Esophagus muscularis mucosa (tissue), 4 donors: ENCODE results near the gene SELENOO. TPM values are rescaled to one million over a fixed set of nuclear protein-coding genes. Genes with fewer than 3 reads are reported as not detected.

Source experiments
- DNase-seq: peaks from one replicate; pipeline ENCODE4 v3.0.0-alpha.2; 2017; ENCODE audit errors: extremely low spot score
- H3K27ac ChIP-seq, 4 donors: fragments of 200-600 bp; sonication (generic); replicated peaks in 1 of 4; 1 replicate in 3 of 4; 2 replicates in 1 of 4; pipeline ENCODE4 v1.5.1; 2016 to 2019; ENCODE audit warnings: mild to moderate bottlenecking in 1 of 4
- H3K27me3 ChIP-seq, 4 donors: fragments of 200-600 bp; sonication (generic); one replicate each; pipeline versions ENCODE4 v1.5.1 to v1.6.0; 2016 to 2019
- H3K36me3 ChIP-seq, 4 donors: fragments of 200-600 bp; sonication (generic); one replicate each; pipeline ENCODE4 v1.5.1; 2016 to 2019
- H3K4me1 ChIP-seq, 4 donors: fragments of 200-600 bp; sonication (generic); one replicate each; pipeline ENCODE4 v1.5.1; 2016 to 2019
- H3K4me3 ChIP-seq, 4 donors: fragments of 200-600 bp; sonication (generic); 1 replicate in 2 of 4; 2 replicates in 2 of 4; pipeline ENCODE4 v1.5.1; 2016 to 2019; ENCODE audit warnings: mild to moderate bottlenecking in 4 of 4, moderate library complexity in 1 of 4
- H3K9me3 ChIP-seq, 4 donors: fragments of 200-600 bp; sonication (generic); 1 replicate in 3 of 4; 2 replicates in 1 of 4; pipeline ENCODE4 v1.5.1; 2016 to 2019
- EP300 ChIP-seq: sonication (generic); formaldehyde crosslinking; IDR thresholded peaks from one replicate; pipeline ENCODE4 v1.6.1; 2017; ENCODE audit warnings: antibody characterized with exemption
- POLR2A ChIP-seq: fragments of 450-650 bp; IDR thresholded peaks from one replicate; pipeline ENCODE4 v1.6.1; 2017; ENCODE audit warnings: antibody characterized with exemption, moderate library complexity, mild to moderate bottlenecking, low read depth
- POLR2AphosphoS5 ChIP-seq, 2 donors: sonication (generic); formaldehyde crosslinking; IDR thresholded peaks; one replicate each; pipeline ENCODE4 v1.6.1; 2017; ENCODE audit warnings: antibody characterized with exemption in 2 of 2
- WGBS: methylation state at CpG from one replicate; pipeline ENCODE4 v1.1.5; 2018; 5-methylcytosine and 5-hydroxymethylcytosine counted together
- intact Hi-C: fragments of 100-400 bp; cut with DNase I; formaldehyde crosslinking; loops from one replicate; pipeline ENCODE4 v1.15.1; 2023
- total RNA-seq, 4 donors: library from RNA; depleted of rRNA; stranded (reverse); fragments of >200 nt; gene quantifications; one replicate each; pipeline versions ENCODE4 v1.1.0 to v1.2.1, GENCODE V29; 2016
- TF ChIP-seq, protein P1 (sequence below), 3 experiments: fragments of 200-600 bp in 2 of 3; fragments of 450-650 bp in 1 of 3; sonication (generic) in 2 of 3; IDR thresholded peaks; one replicate each; pipeline ENCODE4 v1.5.1; 2017 to 2019; ENCODE audit warnings: antibody characterized with exemption in 3 of 3, mild to moderate bottlenecking in 2 of 3, moderate library complexity in 1 of 3

Gene SELENOO
- total RNA-seq, 4 donors from 2014 or later, result 22.4 to 41.0 (median 23.0) TPM

DNA sequence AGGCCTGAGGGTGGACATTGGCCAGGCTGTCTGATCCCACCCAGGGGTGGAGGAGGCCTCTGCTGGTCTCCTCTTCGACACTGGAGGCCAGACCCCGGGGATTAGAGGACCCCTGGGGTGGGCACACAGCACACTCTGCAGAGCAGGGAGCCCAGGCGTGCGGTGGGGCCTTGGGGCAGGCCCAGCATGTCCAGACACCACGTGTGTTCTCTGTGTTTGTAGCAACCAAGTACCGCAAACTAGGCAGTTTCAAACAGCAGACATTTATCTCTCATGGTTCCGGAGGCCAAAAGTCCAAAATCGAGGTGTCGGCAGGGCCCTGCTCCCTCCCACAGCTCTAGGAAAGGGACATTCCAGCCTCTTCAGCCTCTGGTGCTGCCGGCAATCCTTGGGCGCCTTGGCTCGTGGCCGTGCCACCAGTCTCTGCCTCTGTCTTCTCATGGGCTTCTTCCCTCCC lies 28.8 kb upstream of the SELENOO start:
- DNase-seq, result no peak
- peaks cover 3 to 78% (median 9%) of the 10 kb centered on the region in 4 donors for H3K27me3 ChIP-seq
- H3K36me3 ChIP-seq, result no peaks in the 10 kb centered on the region
- no peak overlapping the region for H3K27ac ChIP-seq
- WGBS, result 76% methylated on average over 11 of the region's 13 CpGs
- intact Hi-C loops, result no loop called here
- TF ChIP-seq POLR2AphosphoS5 (IDR thresholded peaks at IDR 0.05) (no peak), EP300 (no peak), POLR2A (no peak)
- TF ChIP-seq, protein P1, sequence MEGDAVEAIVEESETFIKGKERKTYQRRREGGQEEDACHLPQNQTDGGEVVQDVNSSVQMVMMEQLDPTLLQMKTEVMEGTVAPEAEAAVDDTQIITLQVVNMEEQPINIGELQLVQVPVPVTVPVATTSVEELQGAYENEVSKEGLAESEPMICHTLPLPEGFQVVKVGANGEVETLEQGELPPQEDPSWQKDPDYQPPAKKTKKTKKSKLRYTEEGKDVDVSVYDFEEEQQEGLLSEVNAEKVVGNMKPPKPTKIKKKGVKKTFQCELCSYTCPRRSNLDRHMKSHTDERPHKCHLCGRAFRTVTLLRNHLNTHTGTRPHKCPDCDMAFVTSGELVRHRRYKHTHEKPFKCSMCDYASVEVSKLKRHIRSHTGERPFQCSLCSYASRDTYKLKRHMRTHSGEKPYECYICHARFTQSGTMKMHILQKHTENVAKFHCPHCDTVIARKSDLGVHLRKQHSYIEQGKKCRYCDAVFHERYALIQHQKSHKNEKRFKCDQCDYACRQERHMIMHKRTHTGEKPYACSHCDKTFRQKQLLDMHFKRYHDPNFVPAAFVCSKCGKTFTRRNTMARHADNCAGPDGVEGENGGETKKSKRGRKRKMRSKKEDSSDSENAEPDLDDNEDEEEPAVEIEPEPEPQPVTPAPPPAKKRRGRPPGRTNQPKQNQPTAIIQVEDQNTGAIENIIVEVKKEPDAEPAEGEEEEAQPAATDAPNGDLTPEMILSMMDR (IDR thresholded peaks at IDR 0.05), result no peak
- no peaks in the 10 kb centered on the region for H3K9me3 ChIP-seq
- H3K4me3 ChIP-seq, result no peak overlapping the region
- peaks cover 11 to 20% (median 18%) of the 10 kb centered on the region in 4 donors for H3K4me1 ChIP-seq

DNA sequence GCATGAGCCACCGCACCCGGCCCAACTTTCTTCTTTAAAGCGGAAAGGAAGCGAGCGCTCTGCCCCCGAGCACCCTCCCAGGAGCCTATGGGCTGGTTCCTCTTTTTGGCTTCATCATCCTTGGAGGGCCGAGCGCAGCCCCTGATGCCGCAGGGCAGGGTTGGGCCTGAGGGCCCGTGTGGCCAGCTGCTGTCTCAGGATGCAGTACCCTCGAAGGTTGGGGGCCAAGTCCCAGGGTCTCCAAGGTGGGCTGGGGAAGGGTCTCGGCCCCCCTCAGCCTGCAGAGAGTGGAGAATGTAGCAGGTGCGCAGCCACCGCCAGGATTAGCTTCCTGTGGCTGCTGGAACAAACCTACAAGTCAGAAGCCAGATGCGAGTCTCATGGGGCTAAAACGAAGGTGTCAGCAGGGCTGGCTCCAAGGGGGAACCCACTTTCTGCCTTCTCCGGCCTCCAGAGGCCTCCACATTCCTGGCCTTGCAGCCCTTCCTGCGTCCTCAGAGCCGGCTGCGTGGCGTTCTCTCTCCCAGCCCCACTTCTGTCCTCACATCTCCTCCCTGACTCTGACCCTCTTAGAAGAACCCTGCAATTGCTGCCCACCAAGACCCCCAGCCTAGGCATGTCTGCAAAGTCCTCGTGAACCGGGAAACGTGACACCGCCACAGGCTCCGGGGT lies 27.4 kb upstream of the SELENOO start:
- peaks cover 11 to 28% (median 18%) of the 10 kb centered on the region in 4 donors for H3K4me1 ChIP-seq
- intact Hi-C loops, result no loop called here
- 82% methylated on average over 26 of the region's 26 CpGs for WGBS
- no peaks in the 10 kb centered on the region for H3K9me3 ChIP-seq
- H3K36me3 ChIP-seq, result no peaks in the 10 kb centered on the region
- H3K27ac ChIP-seq, result no peak overlapping the region
- peaks cover 3 to 92% (median 20%) of the 10 kb centered on the region in 4 donors for H3K27me3 ChIP-seq
- H3K4me3 ChIP-seq, result no peak overlapping the region
- no peak for TF ChIP-seq POLR2AphosphoS5 (IDR thresholded peaks at IDR 0.05)
- no peak for TF ChIP-seq EP300
- TF ChIP-seq, protein P1 (IDR thresholded peaks at IDR 0.05), result no peak
- no peak for TF ChIP-seq POLR2A
- no peak for DNase-seq

DNA sequence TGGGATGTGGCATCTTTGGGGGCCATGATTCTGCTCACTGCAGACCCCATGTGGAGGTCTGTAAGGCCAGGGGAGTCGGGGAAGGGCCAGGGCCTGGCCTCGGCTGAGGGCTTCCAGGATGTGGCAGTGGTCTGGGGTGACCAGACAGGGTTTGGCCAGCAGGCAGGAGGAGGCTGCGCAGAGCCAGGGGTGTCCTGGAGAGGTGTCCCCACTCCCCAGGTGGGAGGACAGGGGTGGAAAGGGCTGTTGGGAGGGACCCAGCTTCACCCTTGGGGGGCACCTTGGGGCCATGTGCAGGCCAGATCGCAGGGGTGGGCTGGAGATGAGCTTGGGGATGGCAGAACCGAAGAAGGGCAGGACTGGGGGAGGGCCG lies 26.8 kb upstream of the SELENOO start:
- WGBS, result 95% methylated on average over 4 of the region's 6 CpGs
- Histone ChIP-seq H3K27me3 (peaks cover 3 to 92% (median 26%) of the 10 kb centered on the region in 4 donors), H3K27ac (no peak overlapping the region), H3K36me3 (no peaks in the 10 kb centered on the region), H3K4me1 (peaks cover 11 to 33% (median 18%) of the 10 kb centered on the region in 4 donors), H3K4me3 (no peak overlapping the region), H3K9me3 (no peaks in the 10 kb centered on the region)
- TF ChIP-seq EP300 (no peak), POLR2AphosphoS5 (IDR thresholded peaks at IDR 0.05) (no peak), POLR2A (no peak)
- TF ChIP-seq, protein P1 (IDR thresholded peaks at IDR 0.05), result no peak
- intact Hi-C loops, result no loop called here
- DNase-seq, result no peak

DNA sequence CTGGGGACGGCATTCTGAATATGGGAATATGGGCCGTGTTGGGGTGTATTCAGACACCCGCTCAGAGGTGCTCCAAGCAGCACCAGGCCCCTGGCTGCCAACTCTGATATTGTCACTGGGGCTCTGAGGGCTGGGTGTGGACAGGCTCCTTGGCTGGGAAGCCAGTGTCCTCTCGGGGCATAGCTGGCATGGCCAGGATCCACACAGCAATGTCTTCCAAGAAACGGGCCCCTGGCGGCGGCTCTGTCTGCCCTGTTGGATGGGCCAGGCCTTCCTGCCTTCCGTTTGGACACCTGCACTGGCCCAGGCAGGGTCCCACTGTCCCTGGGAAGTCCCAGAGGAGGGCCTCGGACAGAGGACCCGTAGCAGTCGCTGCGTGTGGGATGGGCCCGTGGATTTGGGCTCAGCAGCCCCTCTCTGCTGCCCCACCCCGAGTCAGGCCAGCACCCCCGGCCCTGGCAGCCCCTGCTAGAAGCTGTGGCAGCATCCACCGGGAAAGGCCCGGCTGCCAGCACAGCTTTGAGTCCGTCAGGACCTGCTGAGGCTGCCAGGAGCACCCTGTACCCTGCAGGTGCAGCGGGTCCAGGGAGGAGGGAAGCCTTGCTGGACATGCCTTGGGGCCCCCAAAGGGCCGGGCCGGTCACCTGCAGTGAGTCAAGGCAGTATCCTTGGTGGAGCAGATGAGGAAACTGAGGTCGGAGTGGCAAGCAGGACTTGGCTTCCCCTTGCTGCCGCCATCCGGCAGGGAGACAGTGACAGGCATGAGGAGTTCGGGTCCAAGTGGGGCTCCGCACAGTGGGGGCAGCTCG lies 26.2 kb upstream of the SELENOO start:
- TF ChIP-seq POLR2A (no peak), EP300 (no peak), POLR2AphosphoS5 (IDR thresholded peaks at IDR 0.05) (no peak)
- TF ChIP-seq, protein P1 (IDR thresholded peaks at IDR 0.05), result no peak
- DNase-seq, result no peak
- Histone ChIP-seq H3K4me1 (peaks cover 6 to 29% (median 13%) of the 10 kb centered on the region in 4 donors), H3K27ac (no peak overlapping the region), H3K9me3 (no peaks in the 10 kb centered on the region), H3K36me3 (no peaks in the 10 kb centered on the region), H3K27me3 (peaks cover 3 to 92% (median 24%) of the 10 kb centered on the region in 4 donors), H3K4me3 (no peak overlapping the region)
- intact Hi-C loops, result no loop called here
- WGBS, result 90% methylated on average over 10 of the region's 27 CpGs
